Measurements from ENCODE around the gene MAN1C1. TPM values are rescaled to one million over a fixed set of nuclear protein-coding genes. Genes with fewer than 3 reads are reported as not detected.

Gene MAN1C1
- total and polyA plus RNA-seq, 2 donors (not counting 1 experiment from before 2014, with no cell fraction given) = 17.7 to 51.4 TPM

GRCh38 chr1:25703671-25704266 is 87.2 kb downstream of the MAN1C1 start:
- H3K4me2 ChIP-seq (ENCODE audit: extremely low read depth, insufficient read depth, low read length) = no peak overlapping the region
- no peaks in the 10 kb centered on the region for H3K79me2 ChIP-seq (ENCODE audit: control insufficient read depth, insufficient read depth, low read length)
- H3K9ac ChIP-seq (ENCODE audit: insufficient read depth, low read length) = no peak overlapping the region
- DNase-seq (ENCODE audit: low read depth in 2 of 2) = no peak
- no peak overlapping the region for H3K27ac ChIP-seq (ENCODE audit: insufficient read depth, low read length)
- no peak overlapping the region for H3K4me3 ChIP-seq (replicated peaks in 1 of 4; ENCODE audit: control extremely low read depth in 1 of 4, insufficient read depth in 1 of 4, low read depth in 3 of 4, low read length in 4 of 4)
- H4K20me1 ChIP-seq (ENCODE audit: control insufficient read depth, extremely low read depth, insufficient read depth, low read length) = no peaks in the 10 kb centered on the region
- no peak for TF ChIP-seq EZH2 (IDR thresholded peaks at IDR 0.05; ENCODE audit: low read length, missing control alignments)
- no peak for TF ChIP-seq CTCF (conservative IDR thresholded peaks at IDR 0.05 in 1 of 2, IDR thresholded peaks at IDR 0.05 in 1 of 2; ENCODE audit: low read depth in 1 of 2, low read length in 2 of 2)
- H3K4me1 ChIP-seq (ENCODE audit: control insufficient read depth, extremely low read depth, insufficient read depth, low read length) = peaks cover 27% of the 10 kb centered on the region
- no peaks in the 10 kb centered on the region for H3K36me3 ChIP-seq (ENCODE audit: control insufficient read depth, insufficient read depth, low read length)
- H3K9me3 ChIP-seq (ENCODE audit: control insufficient read depth, insufficient read depth, low read depth, low read length) = no peaks in the 10 kb centered on the region
- no peak overlapping the region for H2AFZ ChIP-seq (ENCODE audit: low read length)
- no peaks in the 10 kb centered on the region for H3K27me3 ChIP-seq (ENCODE audit: control insufficient read depth, insufficient read depth, low read length)

- Histone ChIP-seq H3K27me3 (ENCODE audit: control insufficient read depth, insufficient read depth, low read length) (no peaks in the 10 kb centered on the region), H3K9ac (ENCODE audit: insufficient read depth, low read length) (no peak overlapping the region), H2AFZ (ENCODE audit: low read length) (no peak overlapping the region), H4K20me1 (ENCODE audit: control insufficient read depth, extremely low read depth, insufficient read depth, low read length) (no peaks in the 10 kb centered on the region), H3K79me2 (ENCODE audit: control insufficient read depth, insufficient read depth, low read length) (no peaks in the 10 kb centered on the region), H3K9me3 (ENCODE audit: control insufficient read depth, insufficient read depth, low read depth, low read length) (no peaks in the 10 kb centered on the region), H3K4me2 (ENCODE audit: extremely low read depth, insufficient read depth, low read length) (no peak overlapping the region), H3K36me3 (ENCODE audit: control insufficient read depth, insufficient read depth, low read length) (no peaks in the 10 kb centered on the region), H3K27ac (ENCODE audit: insufficient read depth, low read length) (no peak overlapping the region), H3K4me3 (replicated peaks in 1 of 4; ENCODE audit: control extremely low read depth in 1 of 4, insufficient read depth in 1 of 4, low read depth in 3 of 4, low read length in 4 of 4) (no peak overlapping the region), H3K4me1 (ENCODE audit: control insufficient read depth, extremely low read depth, insufficient read depth, low read length) (peaks cover 28% of the 10 kb centered on the region)
- no peak for TF ChIP-seq EZH2 (IDR thresholded peaks at IDR 0.05; ENCODE audit: low read length, missing control alignments)
- TF ChIP-seq CTCF (conservative IDR thresholded peaks at IDR 0.05 in 1 of 2, IDR thresholded peaks at IDR 0.05 in 1 of 2; ENCODE audit: low read depth in 1 of 2, low read length in 2 of 2) = no peak
- no peak for DNase-seq (ENCODE audit: low read depth in 2 of 2)
Measured at GRCh38 chr1:25704267-25704691, 87.7 kb downstream of the MAN1C1 start.

DNA sequence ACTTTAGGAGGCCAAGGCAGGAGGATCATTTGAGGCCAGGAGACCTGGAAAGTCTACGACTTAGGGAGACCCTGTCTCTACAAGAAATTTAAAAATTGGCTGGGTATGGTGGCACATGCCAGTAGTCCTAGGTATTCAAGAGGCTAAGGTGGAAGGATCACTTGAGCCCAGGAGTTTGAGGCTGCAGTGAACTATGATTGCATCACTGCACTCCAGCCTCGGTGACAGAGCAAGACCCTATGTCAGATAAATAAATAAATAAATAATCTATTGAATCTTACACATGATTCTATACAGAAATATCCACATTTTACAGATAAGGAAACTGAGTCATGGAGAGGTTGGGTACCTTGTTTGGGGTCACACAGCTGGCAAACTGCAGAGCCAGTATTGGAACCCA is 89.1 kb downstream of the MAN1C1 start:
- Histone ChIP-seq H3K79me2 (ENCODE audit: control insufficient read depth, insufficient read depth, low read length) (no peaks in the 10 kb centered on the region), H3K4me2 (ENCODE audit: extremely low read depth, insufficient read depth, low read length) (no peak overlapping the region), H3K9ac (ENCODE audit: insufficient read depth, low read length) (no peak overlapping the region), H3K9me3 (ENCODE audit: control insufficient read depth, insufficient read depth, low read depth, low read length) (no peaks in the 10 kb centered on the region), H3K4me3 (replicated peaks in 1 of 4; ENCODE audit: control extremely low read depth in 1 of 4, insufficient read depth in 1 of 4, low read depth in 3 of 4, low read length in 4 of 4) (no peak overlapping the region), H3K27ac (ENCODE audit: insufficient read depth, low read length) (no peak overlapping the region), H3K27me3 (ENCODE audit: control insufficient read depth, insufficient read depth, low read length) (no peaks in the 10 kb centered on the region), H3K36me3 (ENCODE audit: control insufficient read depth, insufficient read depth, low read length) (no peaks in the 10 kb centered on the region), H3K4me1 (ENCODE audit: control insufficient read depth, extremely low read depth, insufficient read depth, low read length) (peaks cover 18% of the 10 kb centered on the region), H4K20me1 (ENCODE audit: control insufficient read depth, extremely low read depth, insufficient read depth, low read length) (no peaks in the 10 kb centered on the region), H2AFZ (ENCODE audit: low read length) (no peak overlapping the region)
- no peak for DNase-seq (ENCODE audit: low read depth in 2 of 2)
- TF ChIP-seq EZH2 (IDR thresholded peaks at IDR 0.05; ENCODE audit: low read length, missing control alignments) (no peak), CTCF (conservative IDR thresholded peaks at IDR 0.05 in 1 of 2, IDR thresholded peaks at IDR 0.05 in 1 of 2; ENCODE audit: low read depth in 1 of 2, low read length in 2 of 2) (no peak)

Measured in fibroblast of lung (primary cell).